ENCODE results near the gene DBNDD2.

- TF ChIP-seq ZNF544 (tag by site-specific recombination; IDR thresholded peaks at IDR 0.05) (no peak), YY1 (tag by site-specific recombination; IDR thresholded peaks at IDR 0.05) (no peak), ZNF658 (tag by site-specific recombination; IDR thresholded peaks at IDR 0.05) (no peak), RBAK (tag by site-specific recombination; IDR thresholded peaks at IDR 0.05) (no peak), CTCF (tag by site-specific recombination; IDR thresholded peaks at IDR 0.05) (no peak), ZNF221 (tag by site-specific recombination; IDR thresholded peaks at IDR 0.05; ENCODE audit: borderline replicate concordance) (no peak), ZNF514 (tag by site-specific recombination; IDR thresholded peaks at IDR 0.05) (no peak), ZNF274 (IDR thresholded peaks at IDR 0.05; ENCODE audit: low read length) (no peak), ZNF274 (tag by site-specific recombination; IDR thresholded peaks at IDR 0.05; ENCODE audit: borderline replicate concordance) (no peak), ZBTB1 (tag by site-specific recombination; IDR thresholded peaks at IDR 0.05) (no peak)
- TF ChIP-seq, protein P1, sequence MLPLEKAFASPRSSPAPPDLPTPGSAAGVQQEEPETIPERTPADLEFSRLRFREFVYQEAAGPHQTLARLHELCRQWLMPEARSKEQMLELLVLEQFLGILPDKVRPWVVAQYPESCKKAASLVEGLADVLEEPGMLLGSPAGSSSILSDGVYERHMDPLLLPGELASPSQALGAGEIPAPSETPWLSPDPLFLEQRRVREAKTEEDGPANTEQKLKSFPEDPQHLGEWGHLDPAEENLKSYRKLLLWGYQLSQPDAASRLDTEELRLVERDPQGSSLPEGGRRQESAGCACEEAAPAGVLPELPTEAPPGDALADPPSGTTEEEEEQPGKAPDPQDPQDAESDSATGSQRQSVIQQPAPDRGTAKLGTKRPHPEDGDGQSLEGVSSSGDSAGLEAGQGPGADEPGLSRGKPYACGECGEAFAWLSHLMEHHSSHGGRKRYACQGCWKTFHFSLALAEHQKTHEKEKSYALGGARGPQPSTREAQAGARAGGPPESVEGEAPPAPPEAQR (tag by site-specific recombination; IDR thresholded peaks at IDR 0.05) = no peak
These were observed 883 bp upstream of the DBNDD2 start for GRCh38 chr20:45407067-45407745.

Measured in HEK293 (cell line).